ENCODE results near the gene NUPR2. TPM values are rescaled to one million over a fixed set of nuclear protein-coding genes. Genes with fewer than 3 reads are reported as not detected.
A peak's percentile ranks its signal among the peaks of the same experiment; 100 is the strongest.
"Not testable (repeated sequence)": the region's sequence is repeated elsewhere in the genome, so short reads cannot be mapped to it uniquely, and the experiment has no call there.

The NUPR2 gene
- total RNA-seq (not detected), total RNA-seq (0 to 0.54 (median 0.07) reads per million in 172 experiments)
- 0.25 TPM for polyA plus RNA-seq (2013, experiment 1 of 2)
- 0.54 TPM for polyA plus RNA-seq (2013, experiment 2 of 2)

GRCh38 chr7:56115852-56116538, at the start of gene NUPR2:
NUPR2 (minus strand) TSS chr7:56116417; CDS start chr7:56116314, 103 bp downstream.
- Histone ChIP-seq H3K27me3 (ENCODE audit: control insufficient read depth in 1 of 2, insufficient read depth in 2 of 2, low read length in 2 of 2) (peaks cover 13 to 21% of the 10 kb centered on the region in 2 experiments), H3K4me3 (ENCODE audit: low read length) (peak within 1 kb of the TSS; percentile 5), H3K4me1 (ENCODE audit: insufficient read depth, low read length) (no peaks in the 10 kb centered on the region), H3K27ac (ENCODE audit: low read depth in 1 of 2, low read length in 2 of 2) (no peak within 1 kb of the TSS), H3K9me3 (ENCODE audit: control insufficient read depth in 1 of 2, insufficient read depth in 1 of 2, low read length in 2 of 2) (peaks cover 0 to 6% of the 10 kb centered on the region in 2 experiments), H3K36me3 (ENCODE audit: insufficient read depth, low read length) (no peaks in the 10 kb centered on the region)
- CTCF ChIA-PET: no interaction called here
- no peak within 1 kb of the TSS for H3K27ac Mint-ChIP-seq
- POLR2A ChIA-PET: no interaction called here
- H3K27me3 Mint-ChIP-seq: peaks cover 27% of the 10 kb centered on the region
- no peaks in the 10 kb centered on the region for H3K4me1 Mint-ChIP-seq (ENCODE audit: low read depth)
- no peak within 1 kb of the TSS for H3K4me3 Mint-ChIP-seq
- no peaks in the 10 kb centered on the region for H3K36me3 Mint-ChIP-seq (ENCODE audit: low read depth)
- DNase-seq (no peak), ATAC-seq (ENCODE audit: poor library complexity) (no peak)
- intact Hi-C loops (cut with DNase I, micrococcal nuclease): no loop called here
- no peak for TF ChIP-seq CTCF (IDR thresholded peaks at IDR 0.05)
- H3K9me3 Mint-ChIP-seq: no peaks in the 10 kb centered on the region

GRCh38 chr7:56157238-56157790, 41.1 kb upstream of the NUPR2 start:
- no peak for DNase-seq
- TF ChIP-seq CTCF (IDR thresholded peaks at IDR 0.05): no peak
- Mint-ChIP-seq H3K9me3 (peaks cover 13% of the 10 kb centered on the region), H3K36me3 (ENCODE audit: low read depth) (no peaks in the 10 kb centered on the region), H3K27ac (no peak overlapping the region), H3K4me3 (no peak overlapping the region), H3K27me3 (peaks cover 12% of the 10 kb centered on the region), H3K4me1 (ENCODE audit: low read depth) (no peaks in the 10 kb centered on the region)
- Histone ChIP-seq H3K36me3 (ENCODE audit: insufficient read depth, low read length) (no peaks in the 10 kb centered on the region), H3K27ac (ENCODE audit: low read depth in 1 of 2, low read length in 2 of 2) (no peak overlapping the region), H3K27me3 (ENCODE audit: control insufficient read depth in 1 of 2, insufficient read depth in 2 of 2, low read length in 2 of 2) (no peaks in the 10 kb centered on the region), H3K4me3 (ENCODE audit: low read length) (no peak overlapping the region), H3K4me1 (ENCODE audit: insufficient read depth, low read length) (no peaks in the 10 kb centered on the region), H3K9me3 (ENCODE audit: control insufficient read depth in 1 of 2, insufficient read depth in 1 of 2, low read length in 2 of 2) (peaks cover 16 to 17% of the 10 kb centered on the region in 2 experiments)
- intact Hi-C loops (cut with DNase I, micrococcal nuclease): no loop called here
- CTCF ChIA-PET: no interaction called here
- POLR2A ChIA-PET: no interaction called here
- no peak for ATAC-seq (ENCODE audit: poor library complexity)

GRCh38 chr7:56131062-56131461, 14.8 kb upstream of the NUPR2 start:
- CTCF ChIA-PET; intact Hi-C loops (cut with DNase I, micrococcal nuclease); H3K36me3 Mint-ChIP-seq (ENCODE audit: low read depth); H3K27ac ChIP-seq (ENCODE audit: low read depth in 1 of 2, low read length in 2 of 2); H3K9me3 Mint-ChIP-seq; H3K4me1 ChIP-seq (ENCODE audit: insufficient read depth, low read length); H3K27ac Mint-ChIP-seq; H3K4me3 Mint-ChIP-seq; H3K4me3 ChIP-seq (ENCODE audit: low read length); POLR2A ChIA-PET; DNase-seq; ATAC-seq (ENCODE audit: poor library complexity); H3K27me3 Mint-ChIP-seq; H3K4me1 Mint-ChIP-seq (ENCODE audit: low read depth); H3K9me3 ChIP-seq (ENCODE audit: control insufficient read depth in 1 of 2, insufficient read depth in 1 of 2, low read length in 2 of 2); H3K36me3 ChIP-seq (ENCODE audit: insufficient read depth, low read length); H3K27me3 ChIP-seq (ENCODE audit: control insufficient read depth in 1 of 2, insufficient read depth in 2 of 2, low read length in 2 of 2): not testable (repeated sequence)
